HepG2 (cell line): Measurements from ENCODE around the gene RPS5. TPM values are rescaled to one million over a fixed set of nuclear protein-coding genes. Genes with fewer than 3 reads are reported as not detected.

Experiments used
- ATF7 ChIP-seq, 2 experiments: fragments of 450-650 bp in 1 of 2; sonication (generic) in 1 of 2; formaldehyde crosslinking in 1 of 2; IDR thresholded peaks; 2 replicates each; pipeline versions ENCODE4 v1.4.0 to v1.6.1; 2016 to 2020; ENCODE audit warnings: antibody characterized with exemption in 1 of 2, mild to moderate bottlenecking in 1 of 2, missing genetic modification reagents in 1 of 2
- HOMEZ ChIP-seq: IDR thresholded peaks from 2 replicates; pipeline ENCODE4 v1.6.1; 2016; ENCODE audit warnings: low read depth
- KAT8 ChIP-seq: IDR thresholded peaks from 2 replicates; pipeline ENCODE4 v1.6.1; 2016; ENCODE audit warnings: missing genetic modification reagents, missing compliant biosample characterization
- NFE2L1 ChIP-seq: sonication (generic); formaldehyde crosslinking; IDR thresholded peaks from 2 replicates; pipeline ENCODE4 v1.4.0; 2020; ENCODE audit warnings: missing genetic modification reagents, mild to moderate bottlenecking, borderline replicate concordance
- RNF2 ChIP-seq: fragments of 450-650 bp; conservative IDR thresholded peaks from 2 replicates; pipeline ENCODE4 v1.6.1; 2016; ENCODE audit warnings: low read depth
- SCMH1 ChIP-seq: sonication (generic); formaldehyde crosslinking; IDR thresholded peaks from 2 replicates; pipeline ENCODE4 v1.9.0; 2021; ENCODE audit warnings: missing genetic modification reagents, mild to moderate bottlenecking, borderline replicate concordance
- ZBTB3 ChIP-seq: sonication (generic); formaldehyde crosslinking; IDR thresholded peaks from 2 replicates; pipeline ENCODE4 v1.4.0; 2020; ENCODE audit warnings: low read depth, mild to moderate bottlenecking, moderate library complexity, missing genetic modification reagents, borderline replicate concordance
- ZFAT ChIP-seq: sonication (generic); formaldehyde crosslinking; conservative IDR thresholded peaks from 2 replicates; pipeline ENCODE4 v1.8.1; 2023; ENCODE audit warnings: missing genetic modification reagents, inconsistent platforms
- ZFP36L2 ChIP-seq: sonication (generic); formaldehyde crosslinking; IDR thresholded peaks from 2 replicates; pipeline ENCODE4 v1.4.0; 2020; ENCODE audit warnings: missing genetic modification reagents
- ZGPAT ChIP-seq: IDR thresholded peaks from 2 replicates; pipeline ENCODE4 v1.6.1; 2016; ENCODE audit warnings: mild to moderate bottlenecking
- ZNF20 ChIP-seq: sonication (generic); formaldehyde crosslinking; IDR thresholded peaks from 2 replicates; pipeline ENCODE4 v1.4.0; 2020; ENCODE audit warnings: mild to moderate bottlenecking, moderate library complexity, missing genetic modification reagents
- ZNF720 ChIP-seq: sonication (generic); formaldehyde crosslinking; IDR thresholded peaks from 2 replicates; pipeline ENCODE4 v1.4.0; 2020; ENCODE audit warnings: missing genetic modification reagents
- ZNF891 ChIP-seq: sonication (generic); formaldehyde crosslinking; IDR thresholded peaks from 2 replicates; pipeline ENCODE4 v1.5.0; 2020; ENCODE audit warnings: mild to moderate bottlenecking, missing genetic modification reagents
- ZUFSP ChIP-seq: sonication (generic); formaldehyde crosslinking; IDR thresholded peaks from 2 replicates; pipeline ENCODE4 v1.9.0; 2021; ENCODE audit warnings: missing genetic modification reagents, mild to moderate bottlenecking, borderline replicate concordance
- polyA plus RNA-seq, 8 experiments: library from polyadenylated mRNA; depleted of rRNA in 3 of 8; stranded (reverse) in 7 of 8; unstranded in 1 of 8; fragments of >200 nt; fragmentation: Illumina TruSeq in 4 of 8; extraction: Trizol in 4 of 8; gene quantifications; 2 replicates each; pipeline versions ENCODE4 v1.2.1 to v1.2.3, GENCODE V29; 2011 to 2016; ENCODE audit warnings: low read depth in 4 of 8, missing spikeins in 1 of 8, mixed read lengths in 1 of 8; ENCODE audit not compliant: insufficient read depth in 1 of 8
- total RNA-seq, 5 experiments: library from RNA; depleted of rRNA; stranded (reverse); fragments of >200 nt; fragmentation: Illumina TruSeq; extraction: Trizol; gene quantifications; 2 replicates each; pipeline ENCODE4 v1.2.3, GENCODE V29; 2016; ENCODE audit warnings: low read depth in 1 of 5
- TF ChIP-seq, protein P1 (sequence below): fragments of 450-650 bp; IDR thresholded peaks from 2 replicates; pipeline ENCODE4 v1.6.1; 2017; ENCODE audit warnings: mild to moderate bottlenecking
- TF ChIP-seq, protein P2 (sequence below): sonication (generic); formaldehyde crosslinking; IDR thresholded peaks from 2 replicates; pipeline ENCODE4 v1.4.0; 2020; ENCODE audit warnings: missing genetic modification reagents
- TF ChIP-seq, protein P3 (sequence below): sonication (generic); formaldehyde crosslinking; conservative IDR thresholded peaks from 2 replicates; pipeline ENCODE4 v1.8.0; 2022; ENCODE audit warnings: missing genetic modification reagents

The RPS5 gene
- total and polyA plus RNA-seq, 2 of the 13 experiments (the other 11 are each of a cell fraction or from before 2014, with no cell fraction given): 1,544 to 4,408 TPM

- TF ChIP-seq ZUFSP (no peak), ZFP36L2 (CRISPR knock-in tag) (no peak), NFE2L1 (CRISPR knock-in tag) (no peak), ATF7 (IDR thresholded peaks at IDR 0.05) (no peak), ATF7 (CRISPR knock-in tag; IDR thresholded peaks at IDR 0.05) (no peak), KAT8 (peak; percentile 98), RNF2 (peak; percentile 58; the same call in 1 of the 2 replicates), ZGPAT (CRISPR knock-in tag) (peak; percentile 98), ZNF20 (CRISPR knock-in tag) (peak; percentile 65; the same call in 1 of the 2 replicates), ZNF891 (CRISPR knock-in tag) (peak; percentile 37), ZNF720 (CRISPR knock-in tag) (no peak), ZFAT (CRISPR knock-in tag) (0 out of 2 replicates have a peak, but pooled peaks have one; percentile 46), ZBTB3 (CRISPR knock-in tag) (no peak), SCMH1 (CRISPR knock-in tag) (no peak), HOMEZ (CRISPR knock-in tag) (no peak)
- TF ChIP-seq, protein P1, sequence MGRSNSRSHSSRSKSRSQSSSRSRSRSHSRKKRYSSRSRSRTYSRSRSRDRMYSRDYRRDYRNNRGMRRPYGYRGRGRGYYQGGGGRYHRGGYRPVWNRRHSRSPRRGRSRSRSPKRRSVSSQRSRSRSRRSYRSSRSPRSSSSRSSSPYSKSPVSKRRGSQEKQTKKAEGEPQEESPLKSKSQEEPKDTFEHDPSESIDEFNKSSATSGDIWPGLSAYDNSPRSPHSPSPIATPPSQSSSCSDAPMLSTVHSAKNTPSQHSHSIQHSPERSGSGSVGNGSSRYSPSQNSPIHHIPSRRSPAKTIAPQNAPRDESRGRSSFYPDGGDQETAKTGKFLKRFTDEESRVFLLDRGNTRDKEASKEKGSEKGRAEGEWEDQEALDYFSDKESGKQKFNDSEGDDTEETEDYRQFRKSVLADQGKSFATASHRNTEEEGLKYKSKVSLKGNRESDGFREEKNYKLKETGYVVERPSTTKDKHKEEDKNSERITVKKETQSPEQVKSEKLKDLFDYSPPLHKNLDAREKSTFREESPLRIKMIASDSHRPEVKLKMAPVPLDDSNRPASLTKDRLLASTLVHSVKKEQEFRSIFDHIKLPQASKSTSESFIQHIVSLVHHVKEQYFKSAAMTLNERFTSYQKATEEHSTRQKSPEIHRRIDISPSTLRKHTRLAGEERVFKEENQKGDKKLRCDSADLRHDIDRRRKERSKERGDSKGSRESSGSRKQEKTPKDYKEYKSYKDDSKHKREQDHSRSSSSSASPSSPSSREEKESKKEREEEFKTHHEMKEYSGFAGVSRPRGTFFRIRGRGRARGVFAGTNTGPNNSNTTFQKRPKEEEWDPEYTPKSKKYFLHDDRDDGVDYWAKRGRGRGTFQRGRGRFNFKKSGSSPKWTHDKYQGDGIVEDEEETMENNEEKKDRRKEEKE: no peak
- TF ChIP-seq, protein P2, sequence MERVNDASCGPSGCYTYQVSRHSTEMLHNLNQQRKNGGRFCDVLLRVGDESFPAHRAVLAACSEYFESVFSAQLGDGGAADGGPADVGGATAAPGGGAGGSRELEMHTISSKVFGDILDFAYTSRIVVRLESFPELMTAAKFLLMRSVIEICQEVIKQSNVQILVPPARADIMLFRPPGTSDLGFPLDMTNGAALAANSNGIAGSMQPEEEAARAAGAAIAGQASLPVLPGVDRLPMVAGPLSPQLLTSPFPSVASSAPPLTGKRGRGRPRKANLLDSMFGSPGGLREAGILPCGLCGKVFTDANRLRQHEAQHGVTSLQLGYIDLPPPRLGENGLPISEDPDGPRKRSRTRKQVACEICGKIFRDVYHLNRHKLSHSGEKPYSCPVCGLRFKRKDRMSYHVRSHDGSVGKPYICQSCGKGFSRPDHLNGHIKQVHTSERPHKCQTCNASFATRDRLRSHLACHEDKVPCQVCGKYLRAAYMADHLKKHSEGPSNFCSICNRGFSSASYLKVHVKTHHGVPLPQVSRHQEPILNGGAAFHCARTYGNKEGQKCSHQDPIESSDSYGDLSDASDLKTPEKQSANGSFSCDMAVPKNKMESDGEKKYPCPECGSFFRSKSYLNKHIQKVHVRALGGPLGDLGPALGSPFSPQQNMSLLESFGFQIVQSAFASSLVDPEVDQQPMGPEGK (CRISPR knock-in tag): peak; percentile 53; the same call in 1 of the 2 replicates
- TF ChIP-seq, protein P3, sequence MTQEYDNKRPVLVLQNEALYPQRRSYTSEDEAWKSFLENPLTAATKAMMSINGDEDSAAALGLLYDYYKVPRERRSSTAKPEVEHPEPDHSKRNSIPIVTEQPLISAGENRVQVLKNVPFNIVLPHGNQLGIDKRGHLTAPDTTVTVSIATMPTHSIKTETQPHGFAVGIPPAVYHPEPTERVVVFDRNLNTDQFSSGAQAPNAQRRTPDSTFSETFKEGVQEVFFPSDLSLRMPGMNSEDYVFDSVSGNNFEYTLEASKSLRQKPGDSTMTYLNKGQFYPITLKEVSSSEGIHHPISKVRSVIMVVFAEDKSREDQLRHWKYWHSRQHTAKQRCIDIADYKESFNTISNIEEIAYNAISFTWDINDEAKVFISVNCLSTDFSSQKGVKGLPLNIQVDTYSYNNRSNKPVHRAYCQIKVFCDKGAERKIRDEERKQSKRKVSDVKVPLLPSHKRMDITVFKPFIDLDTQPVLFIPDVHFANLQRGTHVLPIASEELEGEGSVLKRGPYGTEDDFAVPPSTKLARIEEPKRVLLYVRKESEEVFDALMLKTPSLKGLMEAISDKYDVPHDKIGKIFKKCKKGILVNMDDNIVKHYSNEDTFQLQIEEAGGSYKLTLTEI: no peak
These were observed 24.6 kb upstream of the RPS5 start, which contains the start of gene ZNF497 (continued) for GRCh38 chr19:58362272-58362994.
